ENCODE data around the gene PON1. TPM values are rescaled to one million over a fixed set of nuclear protein-coding genes. Genes with fewer than 3 reads are reported as not detected.

The PON1 gene
- polyA plus RNA-seq, 1 of the 3 experiments (the other 2 are of a cell fraction): not detected

DNA sequence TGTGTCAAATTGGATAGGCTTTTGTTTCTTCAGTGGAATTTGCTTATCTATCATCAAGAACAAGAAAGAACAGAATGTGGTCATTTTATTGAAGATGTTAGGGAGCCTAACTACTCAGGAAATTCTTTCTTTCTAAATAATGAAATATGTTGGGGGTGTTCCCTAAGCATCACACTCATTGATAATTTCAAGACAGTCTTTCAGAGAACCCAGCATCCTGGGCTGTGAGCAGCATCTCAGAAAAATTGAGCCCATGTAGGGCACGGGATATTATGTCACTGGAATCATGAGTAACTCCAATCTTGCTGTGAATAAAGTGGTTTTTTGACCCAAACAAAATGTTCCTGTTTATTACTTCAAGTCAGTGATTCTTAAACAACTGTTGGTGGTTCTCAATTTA lies 27.3 kb downstream of the PON1 start:
- Histone ChIP-seq H2AFZ (ENCODE audit: low read depth) (no peak overlapping the region), H3K27me3 (ENCODE audit: insufficient read depth) (no peaks in the 10 kb centered on the region; the same call in 1 of the 2 replicates), H3F3A (replicated peaks; ENCODE audit: insufficient read depth) (no peaks in the 10 kb centered on the region), H3K4me3 (ENCODE audit: low read depth in 2 of 2, low read length in 1 of 2) (no peak overlapping the region), H4K20me1 (ENCODE audit: insufficient read depth) (no peaks in the 10 kb centered on the region), H3K4me2 (no peak overlapping the region), H3K9me2 (no peaks in the 10 kb centered on the region), H3K79me2 (ENCODE audit: insufficient read depth) (no peaks in the 10 kb centered on the region), H3K4me1 (ENCODE audit: control insufficient read depth in 1 of 2, insufficient read depth in 2 of 2, low read depth in 1 of 2, low read length in 1 of 2) (no peaks in the 10 kb centered on the region), H3K9ac (no peak overlapping the region), H3K9me3 (no peaks in the 10 kb centered on the region), H3K27ac (ENCODE audit: low read depth in 2 of 2, low read length in 1 of 2) (no peak overlapping the region), H3K36me3 (replicated peaks in 1 of 2; ENCODE audit: control insufficient read depth in 1 of 2, insufficient read depth in 2 of 2, low read length in 1 of 2) (no peaks in the 10 kb centered on the region)
- no peak for DNase-seq
- CTCF ChIA-PET: no interaction called here
- POLR2A ChIA-PET: no interaction called here
- TF ChIP-seq NRF1 (IDR thresholded peaks at IDR 0.05; ENCODE audit: low read depth, low read length) (no peak), TEAD4 (IDR thresholded peaks at IDR 0.05; ENCODE audit: borderline replicate concordance, insufficient read depth) (no peak), POLR2AphosphoS5 (IDR thresholded peaks at IDR 0.05; ENCODE audit: low read depth, low read length) (no peak), MXI1 (IDR thresholded peaks at IDR 0.05; ENCODE audit: low read depth, low read length) (no peak), USF2 (IDR thresholded peaks at IDR 0.05; ENCODE audit: borderline replicate concordance, low read depth, low read length) (no peak), RCOR1 (IDR thresholded peaks at IDR 0.05; ENCODE audit: low read length) (no peak), SIN3A (IDR thresholded peaks at IDR 0.05; ENCODE audit: borderline replicate concordance, low read depth, low read length) (no peak), TAF1 (IDR thresholded peaks at IDR 0.05; ENCODE audit: borderline replicate concordance, low read depth, low read length) (no peak), GATA2 (CRISPR knock-in tag; IDR thresholded peaks at IDR 0.05) (no peak), SMC3 (IDR thresholded peaks at IDR 0.05; ENCODE audit: low read depth, low read length) (no peak), FOXJ3 (CRISPR knock-in tag; IDR thresholded peaks at IDR 0.05) (no peak), GABPA (IDR thresholded peaks at IDR 0.05; ENCODE audit: low read depth) (no peak), TCF12 (IDR thresholded peaks at IDR 0.05) (no peak), EP300 (IDR thresholded peaks at IDR 0.05; ENCODE audit: borderline replicate concordance in 1 of 2, low read depth in 1 of 2, low read length in 1 of 2) (no peak), YY1 (IDR thresholded peaks at IDR 0.05; ENCODE audit: low read depth) (no peak)
- TF ChIP-seq, protein P1, sequence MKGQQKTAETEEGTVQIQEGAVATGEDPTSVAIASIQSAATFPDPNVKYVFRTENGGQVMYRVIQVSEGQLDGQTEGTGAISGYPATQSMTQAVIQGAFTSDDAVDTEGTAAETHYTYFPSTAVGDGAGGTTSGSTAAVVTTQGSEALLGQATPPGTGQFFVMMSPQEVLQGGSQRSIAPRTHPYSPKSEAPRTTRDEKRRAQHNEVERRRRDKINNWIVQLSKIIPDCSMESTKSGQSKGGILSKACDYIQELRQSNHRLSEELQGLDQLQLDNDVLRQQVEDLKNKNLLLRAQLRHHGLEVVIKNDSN (IDR thresholded peaks at IDR 0.05; ENCODE audit: borderline replicate concordance, low read depth): no peak
- 16% methylated on average over 1 of the region's 1 CpG for WGBS (ENCODE audit: low lambda C conversion rate)

- Histone ChIP-seq H3F3A (replicated peaks; ENCODE audit: insufficient read depth) (no peaks in the 10 kb centered on the region), H3K36me3 (replicated peaks in 1 of 2; ENCODE audit: control insufficient read depth in 1 of 2, insufficient read depth in 2 of 2, low read length in 1 of 2) (no peaks in the 10 kb centered on the region), H3K4me3 (ENCODE audit: low read depth in 2 of 2, low read length in 1 of 2) (no peak overlapping the region), H3K4me1 (ENCODE audit: control insufficient read depth in 1 of 2, insufficient read depth in 2 of 2, low read depth in 1 of 2, low read length in 1 of 2) (no peaks in the 10 kb centered on the region), H3K27ac (ENCODE audit: low read depth in 2 of 2, low read length in 1 of 2) (no peak overlapping the region), H3K4me2 (no peak overlapping the region), H3K9me3 (no peaks in the 10 kb centered on the region), H3K27me3 (ENCODE audit: insufficient read depth) (no peaks in the 10 kb centered on the region; the same call in 1 of the 2 replicates), H3K9ac (no peak overlapping the region), H4K20me1 (ENCODE audit: insufficient read depth) (no peaks in the 10 kb centered on the region), H2AFZ (ENCODE audit: low read depth) (no peak overlapping the region), H3K79me2 (ENCODE audit: insufficient read depth) (no peaks in the 10 kb centered on the region), H3K9me2 (no peaks in the 10 kb centered on the region)
- 64% methylated on average over 6 of the region's 6 CpGs for WGBS (ENCODE audit: low lambda C conversion rate)
- CTCF ChIA-PET: no interaction called here
- DNase-seq: no peak
- TF ChIP-seq MEF2A (IDR thresholded peaks at IDR 0.05; ENCODE audit: borderline replicate concordance, low read depth) (no peak), ELF1 (IDR thresholded peaks at IDR 0.05) (no peak), TAF1 (IDR thresholded peaks at IDR 0.05; ENCODE audit: borderline replicate concordance, low read depth, low read length) (no peak), TCF12 (IDR thresholded peaks at IDR 0.05) (no peak), RFX5 (IDR thresholded peaks at IDR 0.05; ENCODE audit: low read length) (no peak), TEAD4 (IDR thresholded peaks at IDR 0.05; ENCODE audit: borderline replicate concordance, insufficient read depth) (no peak)
- TF ChIP-seq, protein P2, sequence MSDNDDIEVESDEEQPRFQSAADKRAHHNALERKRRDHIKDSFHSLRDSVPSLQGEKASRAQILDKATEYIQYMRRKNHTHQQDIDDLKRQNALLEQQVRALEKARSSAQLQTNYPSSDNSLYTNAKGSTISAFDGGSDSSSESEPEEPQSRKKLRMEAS (IDR thresholded peaks at IDR 0.05; ENCODE audit: low read depth): no peak
- POLR2A ChIA-PET: no interaction called here
These were observed 27.9 kb downstream of the PON1 start for GRCh38 chr7:95296456-95296855.

Measured in SK-N-SH (cell line).